ENCODE measurements around the gene SHB.

GRCh38 chr9:37914154-37914551 is 154.9 kb downstream of the SHB start:
- TF ChIP-seq, protein P1, sequence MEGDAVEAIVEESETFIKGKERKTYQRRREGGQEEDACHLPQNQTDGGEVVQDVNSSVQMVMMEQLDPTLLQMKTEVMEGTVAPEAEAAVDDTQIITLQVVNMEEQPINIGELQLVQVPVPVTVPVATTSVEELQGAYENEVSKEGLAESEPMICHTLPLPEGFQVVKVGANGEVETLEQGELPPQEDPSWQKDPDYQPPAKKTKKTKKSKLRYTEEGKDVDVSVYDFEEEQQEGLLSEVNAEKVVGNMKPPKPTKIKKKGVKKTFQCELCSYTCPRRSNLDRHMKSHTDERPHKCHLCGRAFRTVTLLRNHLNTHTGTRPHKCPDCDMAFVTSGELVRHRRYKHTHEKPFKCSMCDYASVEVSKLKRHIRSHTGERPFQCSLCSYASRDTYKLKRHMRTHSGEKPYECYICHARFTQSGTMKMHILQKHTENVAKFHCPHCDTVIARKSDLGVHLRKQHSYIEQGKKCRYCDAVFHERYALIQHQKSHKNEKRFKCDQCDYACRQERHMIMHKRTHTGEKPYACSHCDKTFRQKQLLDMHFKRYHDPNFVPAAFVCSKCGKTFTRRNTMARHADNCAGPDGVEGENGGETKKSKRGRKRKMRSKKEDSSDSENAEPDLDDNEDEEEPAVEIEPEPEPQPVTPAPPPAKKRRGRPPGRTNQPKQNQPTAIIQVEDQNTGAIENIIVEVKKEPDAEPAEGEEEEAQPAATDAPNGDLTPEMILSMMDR (conservative IDR thresholded peaks at IDR 0.05), result no peak
- TF ChIP-seq EZH2 (IDR thresholded peaks at IDR 0.05; ENCODE audit: low read depth), result no peak
